ENCODE results near the gene CSN3.
"Not testable (repeated sequence)": the region's sequence is repeated elsewhere in the genome, so short reads cannot be mapped to it uniquely, and the experiment has no call there.

Gene CSN3, protein sequence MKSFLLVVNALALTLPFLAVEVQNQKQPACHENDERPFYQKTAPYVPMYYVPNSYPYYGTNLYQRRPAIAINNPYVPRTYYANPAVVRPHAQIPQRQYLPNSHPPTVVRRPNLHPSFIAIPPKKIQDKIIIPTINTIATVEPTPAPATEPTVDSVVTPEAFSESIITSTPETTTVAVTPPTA

DNA sequence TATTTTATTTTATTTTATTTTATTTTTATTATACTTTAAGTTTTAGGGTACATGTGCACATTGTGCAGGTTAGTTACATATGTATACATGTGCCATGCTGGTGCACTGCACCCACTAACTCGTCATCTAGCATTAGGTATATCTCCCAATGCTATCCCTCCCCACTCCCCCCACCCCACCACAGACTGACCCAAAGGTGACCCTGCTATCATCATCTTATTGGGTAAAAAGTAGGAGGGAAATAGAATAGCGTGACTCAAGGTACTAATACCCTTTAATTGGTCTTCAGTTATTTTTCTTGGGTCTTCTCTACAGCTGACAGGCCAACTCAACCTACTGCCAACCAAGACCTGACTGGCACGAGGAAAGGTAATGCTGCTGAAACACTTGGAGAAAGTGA is at the start of gene CSN3:
CSN3 (plus strand) TSS at position 301 of the 400 bp plus-strand sequence. CDS start 2,223 bp downstream, outside the sequence.
- POLR2A ChIA-PET; DNase-seq (ENCODE audit: extremely low spot score); CTCF ChIA-PET: not testable (repeated sequence)

DNA sequence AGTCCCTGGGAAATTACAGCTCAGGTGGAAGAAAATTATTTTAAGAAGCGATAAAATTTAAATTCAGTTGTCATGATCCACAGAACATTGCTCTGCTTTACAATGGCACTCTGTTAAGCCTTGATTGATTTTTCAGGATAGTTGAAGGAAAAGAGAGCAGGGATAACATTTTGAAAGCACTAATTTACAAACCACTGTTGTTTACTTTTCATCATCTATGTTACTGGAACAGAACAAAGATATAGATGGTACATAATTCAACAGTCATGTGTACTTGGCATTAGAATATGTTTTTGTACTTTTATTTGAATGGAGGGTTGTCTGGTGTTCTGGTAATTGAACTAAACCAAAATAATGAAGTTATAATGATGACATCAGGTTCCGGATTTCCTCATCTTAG is 49.5 kb upstream of the CSN3 start:
- ChIA-PET CTCF (no interaction called here), POLR2A (no interaction called here)
- TF ChIP-seq TARDBP (IDR thresholded peaks at IDR 0.05) (no peak), ARNT (IDR thresholded peaks at IDR 0.05) (no peak), ELF4 (IDR thresholded peaks at IDR 0.05) (no peak), FOXM1 (IDR thresholded peaks at IDR 0.05; ENCODE audit: borderline replicate concordance) (no peak), CTBP1 (IDR thresholded peaks at IDR 0.05; ENCODE audit: borderline replicate concordance) (no peak), NFRKB (IDR thresholded peaks at IDR 0.05) (no peak), FOXA1 (IDR thresholded peaks at IDR 0.05) (no peak), SUZ12 (IDR thresholded peaks at IDR 0.05) (no peak), SP1 (IDR thresholded peaks at IDR 0.05) (no peak), ZNF384 (IDR thresholded peaks at IDR 0.05) (no peak), HDGF (IDR thresholded peaks at IDR 0.05; ENCODE audit: borderline replicate concordance) (no peak), BHLHE40 (IDR thresholded peaks at IDR 0.05; ENCODE audit: borderline replicate concordance) (no peak), LEF1 (IDR thresholded peaks at IDR 0.05; ENCODE audit: borderline replicate concordance) (no peak), FOXK2 (IDR thresholded peaks at IDR 0.05) (no peak), L3MBTL2 (conservative IDR thresholded peaks at IDR 0.05) (no peak)
- TF ChIP-seq, protein P1, sequence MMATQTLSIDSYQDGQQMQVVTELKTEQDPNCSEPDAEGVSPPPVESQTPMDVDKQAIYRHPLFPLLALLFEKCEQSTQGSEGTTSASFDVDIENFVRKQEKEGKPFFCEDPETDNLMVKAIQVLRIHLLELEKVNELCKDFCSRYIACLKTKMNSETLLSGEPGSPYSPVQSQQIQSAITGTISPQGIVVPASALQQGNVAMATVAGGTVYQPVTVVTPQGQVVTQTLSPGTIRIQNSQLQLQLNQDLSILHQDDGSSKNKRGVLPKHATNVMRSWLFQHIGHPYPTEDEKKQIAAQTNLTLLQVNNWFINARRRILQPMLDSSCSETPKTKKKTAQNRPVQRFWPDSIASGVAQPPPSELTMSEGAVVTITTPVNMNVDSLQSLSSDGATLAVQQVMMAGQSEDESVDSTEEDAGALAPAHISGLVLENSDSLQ (IDR thresholded peaks at IDR 0.05), result no peak
- DNase-seq (ENCODE audit: extremely low spot score), result no peak

DNA sequence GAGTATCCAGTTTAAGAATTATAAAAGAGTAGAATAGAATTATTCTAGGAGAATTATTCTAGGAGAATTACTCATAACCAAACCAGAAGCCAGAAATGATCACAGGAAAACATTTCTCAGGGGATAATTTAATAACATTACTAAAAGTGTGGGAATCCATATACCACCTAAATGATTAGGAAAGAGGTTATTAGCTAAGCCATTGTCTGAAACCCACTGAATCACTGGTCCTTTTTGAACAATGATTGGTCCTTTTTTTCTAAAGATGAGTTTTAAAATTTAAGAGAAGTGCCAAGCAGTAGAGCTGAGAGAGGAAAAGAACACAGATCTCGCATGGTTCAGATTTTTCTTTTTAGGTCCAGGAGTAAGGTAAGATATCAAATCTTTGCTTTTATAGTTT is 47.0 kb upstream of the CSN3 start, which contains the start of gene ODAM:
ODAM (plus strand) TSS at position 301 of the 400 bp plus-strand sequence. CDS start 819 bp downstream, outside the sequence.
- no peak for TF ChIP-seq BHLHE40 (IDR thresholded peaks at IDR 0.05; ENCODE audit: borderline replicate concordance)
- TF ChIP-seq L3MBTL2 (conservative IDR thresholded peaks at IDR 0.05), result no peak
- no peak for TF ChIP-seq ZNF384 (IDR thresholded peaks at IDR 0.05)
- TF ChIP-seq FOXA1 (IDR thresholded peaks at IDR 0.05), result no peak
- TF ChIP-seq TARDBP (IDR thresholded peaks at IDR 0.05), result no peak
- TF ChIP-seq ARNT (IDR thresholded peaks at IDR 0.05), result no peak
- no peak for TF ChIP-seq SUZ12 (IDR thresholded peaks at IDR 0.05)
- no peak for TF ChIP-seq CTBP1 (IDR thresholded peaks at IDR 0.05; ENCODE audit: borderline replicate concordance)
- no peak for TF ChIP-seq HDGF (IDR thresholded peaks at IDR 0.05; ENCODE audit: borderline replicate concordance)
- TF ChIP-seq NFRKB (IDR thresholded peaks at IDR 0.05), result no peak
- TF ChIP-seq ELF4 (IDR thresholded peaks at IDR 0.05), result no peak
- no peak for TF ChIP-seq FOXM1 (IDR thresholded peaks at IDR 0.05; ENCODE audit: borderline replicate concordance)
- no peak for TF ChIP-seq LEF1 (IDR thresholded peaks at IDR 0.05; ENCODE audit: borderline replicate concordance)
- no peak for TF ChIP-seq FOXK2 (IDR thresholded peaks at IDR 0.05)
- TF ChIP-seq, protein P1 (IDR thresholded peaks at IDR 0.05), result no peak
- no peak for TF ChIP-seq SP1 (IDR thresholded peaks at IDR 0.05)
- CTCF ChIA-PET, result no interaction called here
- no peak for DNase-seq (ENCODE audit: extremely low spot score)
- POLR2A ChIA-PET, result no interaction called here

DNA sequence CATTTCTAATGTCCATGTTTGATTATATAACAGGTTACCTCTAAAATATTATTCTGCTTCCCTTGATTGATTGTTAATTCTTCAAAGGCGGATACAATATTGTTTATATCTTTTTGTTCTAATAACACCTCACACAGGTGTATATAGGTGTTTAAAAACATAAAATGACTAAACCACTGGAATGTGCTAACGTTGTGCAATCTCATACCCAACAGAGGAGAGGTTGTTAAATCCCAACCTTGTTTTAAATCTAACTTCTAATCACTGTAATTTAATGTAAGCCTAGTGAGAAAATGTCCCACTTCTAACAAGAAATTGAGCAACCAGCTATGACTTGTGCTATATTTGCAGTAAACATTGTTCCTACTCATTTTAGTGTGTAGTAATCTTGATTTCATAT is 45.5 kb upstream of the CSN3 start:
- no peak for DNase-seq (ENCODE audit: extremely low spot score)
- ChIA-PET CTCF (no interaction called here), POLR2A (no interaction called here)
- TF ChIP-seq LEF1 (IDR thresholded peaks at IDR 0.05; ENCODE audit: borderline replicate concordance), result no peak
- no peak for TF ChIP-seq ELF4 (IDR thresholded peaks at IDR 0.05)
- TF ChIP-seq, protein P1 (IDR thresholded peaks at IDR 0.05), result no peak
- TF ChIP-seq ZNF384 (IDR thresholded peaks at IDR 0.05), result no peak
- TF ChIP-seq FOXM1 (IDR thresholded peaks at IDR 0.05; ENCODE audit: borderline replicate concordance), result no peak
- no peak for TF ChIP-seq SP1 (IDR thresholded peaks at IDR 0.05)
- TF ChIP-seq L3MBTL2 (conservative IDR thresholded peaks at IDR 0.05), result no peak
- no peak for TF ChIP-seq TARDBP (IDR thresholded peaks at IDR 0.05)
- no peak for TF ChIP-seq BHLHE40 (IDR thresholded peaks at IDR 0.05; ENCODE audit: borderline replicate concordance)
- no peak for TF ChIP-seq SUZ12 (IDR thresholded peaks at IDR 0.05)
- no peak for TF ChIP-seq CTBP1 (IDR thresholded peaks at IDR 0.05; ENCODE audit: borderline replicate concordance)
- no peak for TF ChIP-seq HDGF (IDR thresholded peaks at IDR 0.05; ENCODE audit: borderline replicate concordance)
- no peak for TF ChIP-seq ARNT (IDR thresholded peaks at IDR 0.05)
- no peak for TF ChIP-seq NFRKB (IDR thresholded peaks at IDR 0.05)
- TF ChIP-seq FOXA1 (IDR thresholded peaks at IDR 0.05), result no peak
- TF ChIP-seq FOXK2 (IDR thresholded peaks at IDR 0.05), result no peak

DNA sequence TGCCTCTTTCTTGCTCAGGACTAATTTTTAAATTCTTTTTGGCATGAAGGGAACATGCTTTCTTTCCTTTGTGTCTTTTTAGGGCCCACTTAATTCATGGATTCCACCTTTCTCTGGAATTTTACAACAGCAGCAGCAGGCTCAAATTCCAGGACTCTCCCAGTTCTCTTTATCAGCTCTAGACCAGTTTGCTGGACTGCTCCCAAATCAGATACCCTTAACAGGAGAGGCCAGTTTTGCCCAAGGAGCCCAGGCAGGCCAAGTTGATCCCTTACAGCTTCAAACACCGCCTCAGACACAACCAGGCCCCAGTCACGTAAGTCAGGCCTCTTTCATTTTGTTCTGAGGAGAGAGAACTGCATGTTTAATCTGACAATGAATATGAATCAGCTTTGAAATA is 44.6 kb upstream of the CSN3 start:
- CTCF ChIA-PET, result no interaction called here
- no peak for TF ChIP-seq ZNF384 (IDR thresholded peaks at IDR 0.05)
- TF ChIP-seq LEF1 (IDR thresholded peaks at IDR 0.05; ENCODE audit: borderline replicate concordance), result no peak
- TF ChIP-seq ARNT (IDR thresholded peaks at IDR 0.05), result no peak
- no peak for TF ChIP-seq FOXM1 (IDR thresholded peaks at IDR 0.05; ENCODE audit: borderline replicate concordance)
- no peak for TF ChIP-seq CTBP1 (IDR thresholded peaks at IDR 0.05; ENCODE audit: borderline replicate concordance)
- no peak for TF ChIP-seq ELF4 (IDR thresholded peaks at IDR 0.05)
- DNase-seq (ENCODE audit: extremely low spot score), result no peak
- POLR2A ChIA-PET, result no interaction called here

DNA sequence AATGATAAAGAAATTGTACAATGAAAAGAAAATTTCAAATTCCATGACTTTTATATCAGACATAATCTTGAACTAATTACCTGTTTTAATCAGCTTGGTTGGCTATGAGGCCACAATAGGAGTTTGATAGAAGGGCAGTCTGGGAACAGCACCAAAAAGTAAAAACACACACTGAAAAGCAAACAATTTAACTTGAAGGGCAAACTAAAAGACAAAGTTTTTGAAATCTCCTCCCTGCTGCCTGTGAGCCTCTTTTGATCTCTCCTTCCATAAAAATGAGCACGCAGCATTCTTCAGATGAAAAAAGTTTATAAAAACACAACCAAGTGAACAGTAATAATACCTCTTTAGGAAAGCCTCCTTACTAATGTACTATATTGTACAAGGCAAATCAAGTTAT is 38.8 kb upstream of the CSN3 start:
- ChIA-PET POLR2A (no interaction called here), CTCF (no interaction called here)
- DNase-seq (ENCODE audit: extremely low spot score), result no peak
- no peak for TF ChIP-seq SUZ12 (IDR thresholded peaks at IDR 0.05)
- no peak for TF ChIP-seq ARNT (IDR thresholded peaks at IDR 0.05)
- TF ChIP-seq SP1 (IDR thresholded peaks at IDR 0.05), result no peak
- no peak for TF ChIP-seq HDGF (IDR thresholded peaks at IDR 0.05; ENCODE audit: borderline replicate concordance)
- no peak for TF ChIP-seq NFRKB (IDR thresholded peaks at IDR 0.05)
- TF ChIP-seq CTBP1 (IDR thresholded peaks at IDR 0.05; ENCODE audit: borderline replicate concordance), result no peak
- no peak for TF ChIP-seq TARDBP (IDR thresholded peaks at IDR 0.05)
- no peak for TF ChIP-seq L3MBTL2 (conservative IDR thresholded peaks at IDR 0.05)
- no peak for TF ChIP-seq FOXM1 (IDR thresholded peaks at IDR 0.05; ENCODE audit: borderline replicate concordance)
- no peak for TF ChIP-seq ZNF384 (IDR thresholded peaks at IDR 0.05)
- TF ChIP-seq, protein P1 (IDR thresholded peaks at IDR 0.05), result no peak
- TF ChIP-seq ELF4 (IDR thresholded peaks at IDR 0.05), result no peak
- no peak for TF ChIP-seq FOXK2 (IDR thresholded peaks at IDR 0.05)

DNA sequence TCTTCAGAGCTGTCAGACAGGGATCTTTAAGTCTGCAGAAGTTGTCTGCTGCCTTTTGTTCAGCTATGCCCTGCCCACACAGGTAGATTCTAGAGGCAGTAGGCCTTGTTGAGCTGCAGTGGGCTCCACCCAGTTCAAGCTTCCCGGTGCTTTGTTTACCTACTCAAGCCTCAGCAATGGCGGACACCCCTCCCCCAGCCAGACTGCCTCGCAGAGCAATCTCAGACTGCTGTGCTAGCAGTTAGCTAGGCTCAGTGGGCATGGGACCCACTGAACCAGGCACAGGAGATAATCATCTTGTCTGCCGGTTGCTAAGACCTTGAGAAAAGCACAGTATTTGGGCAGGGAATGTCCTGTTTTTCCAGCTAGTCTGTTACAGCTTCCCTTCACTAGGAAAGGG is 29.6 kb upstream of the CSN3 start:
- POLR2A ChIA-PET; DNase-seq (ENCODE audit: extremely low spot score): not testable (repeated sequence)

DNA sequence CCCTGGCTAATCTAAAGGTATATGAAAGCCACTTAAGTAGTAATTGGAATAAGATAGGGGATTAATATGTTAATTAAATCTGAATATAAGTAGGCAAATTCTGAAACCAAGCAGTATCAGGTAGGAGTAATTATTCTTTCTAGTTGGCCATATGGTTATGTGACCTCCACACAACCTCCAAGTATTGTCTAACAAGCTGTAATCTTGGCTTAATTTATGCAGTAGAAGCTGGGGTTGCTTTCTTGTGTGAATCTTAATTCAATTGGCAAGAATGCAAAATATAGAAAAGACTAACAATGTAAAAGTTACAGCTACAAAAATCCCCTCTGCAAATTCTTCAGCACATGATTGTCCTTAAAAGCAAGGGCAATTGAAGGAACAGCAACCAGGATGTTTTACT is 26.3 kb upstream of the CSN3 start:
- DNase-seq (ENCODE audit: extremely low spot score); CTCF ChIA-PET; POLR2A ChIA-PET: not testable (repeated sequence)

More for the DNA sequence above, 29.6 kb upstream of the CSN3 start:
- CTCF ChIA-PET, result not testable (repeated sequence)

DNA sequence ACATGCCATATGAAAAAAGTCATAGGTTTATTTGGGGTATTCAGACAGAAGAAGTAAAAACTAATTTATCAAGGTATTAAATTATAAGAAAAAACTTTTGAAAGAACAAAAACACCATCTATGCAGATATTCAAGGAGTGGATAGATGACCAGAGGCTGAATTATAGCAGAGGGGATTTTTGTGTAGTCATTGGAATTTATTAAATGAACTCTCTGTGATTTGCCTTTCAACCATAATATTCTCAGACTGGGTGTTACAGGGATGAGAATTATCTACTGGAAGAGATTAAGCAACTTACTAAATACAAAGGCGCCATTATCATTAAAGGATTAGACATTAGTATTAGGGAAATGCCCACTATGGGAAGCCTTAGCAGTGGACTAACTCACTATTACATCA is 25.8 kb upstream of the CSN3 start:
- CTCF ChIA-PET, POLR2A ChIA-PET: not testable (repeated sequence)

DNA sequence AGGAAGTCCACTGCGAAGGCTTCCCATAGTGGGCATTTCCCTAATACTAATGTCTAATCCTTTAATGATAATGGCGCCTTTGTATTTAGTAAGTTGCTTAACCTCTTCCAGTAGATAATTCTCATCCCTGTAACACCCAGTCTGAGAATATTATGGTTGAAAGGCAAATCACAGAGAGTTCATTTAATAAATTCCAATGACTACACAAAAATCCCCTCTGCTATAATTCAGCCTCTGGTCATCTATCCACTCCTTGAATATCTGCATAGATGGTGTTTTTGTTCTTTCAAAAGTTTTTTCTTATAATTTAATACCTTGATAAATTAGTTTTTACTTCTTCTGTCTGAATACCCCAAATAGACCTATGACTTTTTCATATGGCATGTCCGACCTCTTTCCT is 21.0 kb upstream of the CSN3 start:
- POLR2A ChIA-PET; DNase-seq (ENCODE audit: extremely low spot score); CTCF ChIA-PET: not testable (repeated sequence)

More for the DNA sequence above, 25.8 kb upstream of the CSN3 start:
- DNase-seq (ENCODE audit: extremely low spot score), result not testable (repeated sequence)

Measured in HEK293T (cell line).